ENCODE results near the gene CRYZL1. TPM values are rescaled to one million over a fixed set of nuclear protein-coding genes. Genes with fewer than 3 reads are reported as not detected.

Gene CRYZL1
- total and polyA plus RNA-seq, 8 donors, result 8.5 to 23.0 (median 13.9) TPM

GRCh38 chr21:33685613-33686197 lies 44.2 kb upstream of the CRYZL1 start:
- peaks cover 6 to 29% (median 28%) of the 10 kb centered on the region in 3 donors for H3K4me1 ChIP-seq
- intact Hi-C loops (cut with DNase I), result no loop called here
- H3K36me3 ChIP-seq, result no peaks in the 10 kb centered on the region
- TF ChIP-seq, protein P1, sequence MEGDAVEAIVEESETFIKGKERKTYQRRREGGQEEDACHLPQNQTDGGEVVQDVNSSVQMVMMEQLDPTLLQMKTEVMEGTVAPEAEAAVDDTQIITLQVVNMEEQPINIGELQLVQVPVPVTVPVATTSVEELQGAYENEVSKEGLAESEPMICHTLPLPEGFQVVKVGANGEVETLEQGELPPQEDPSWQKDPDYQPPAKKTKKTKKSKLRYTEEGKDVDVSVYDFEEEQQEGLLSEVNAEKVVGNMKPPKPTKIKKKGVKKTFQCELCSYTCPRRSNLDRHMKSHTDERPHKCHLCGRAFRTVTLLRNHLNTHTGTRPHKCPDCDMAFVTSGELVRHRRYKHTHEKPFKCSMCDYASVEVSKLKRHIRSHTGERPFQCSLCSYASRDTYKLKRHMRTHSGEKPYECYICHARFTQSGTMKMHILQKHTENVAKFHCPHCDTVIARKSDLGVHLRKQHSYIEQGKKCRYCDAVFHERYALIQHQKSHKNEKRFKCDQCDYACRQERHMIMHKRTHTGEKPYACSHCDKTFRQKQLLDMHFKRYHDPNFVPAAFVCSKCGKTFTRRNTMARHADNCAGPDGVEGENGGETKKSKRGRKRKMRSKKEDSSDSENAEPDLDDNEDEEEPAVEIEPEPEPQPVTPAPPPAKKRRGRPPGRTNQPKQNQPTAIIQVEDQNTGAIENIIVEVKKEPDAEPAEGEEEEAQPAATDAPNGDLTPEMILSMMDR (IDR thresholded peaks at IDR 0.05), result no peak
- FAIRE-seq (no peak), ATAC-seq (peak in 3 of 4 donors; percentile 52 to 56 (median 56)), DNase-seq (no peak)
- H3K9me3 ChIP-seq, result no peaks in the 10 kb centered on the region
- no peak overlapping the region for H3K4me3 ChIP-seq
- H3K27me3 ChIP-seq, result no peaks in the 10 kb centered on the region
- H3K27ac ChIP-seq, result peak overlapping the region in 2 of 4 donors; percentile 34 to 35

- H3K4me1 ChIP-seq, result peaks cover 6 to 29% (median 28%) of the 10 kb centered on the region in 3 donors
- H3K36me3 ChIP-seq, result no peaks in the 10 kb centered on the region
- WGBS, 2 donors, result 29 to 33% methylated on average over 5 of the region's 5 CpGs
- intact Hi-C loops (cut with DNase I), result no loop called here
- H3K4me3 ChIP-seq, result no peak overlapping the region
- DNase-seq (no peak), ATAC-seq (peak in 2 of 4 donors; percentile 14 to 42), FAIRE-seq (no peak)
- H3K9me3 ChIP-seq, result no peaks in the 10 kb centered on the region
- TF ChIP-seq, protein P1 (IDR thresholded peaks at IDR 0.05), result no peak
- H3K27ac ChIP-seq, result peak overlapping the region in 2 of 4 donors; percentile 34 to 35
- no peaks in the 10 kb centered on the region for H3K27me3 ChIP-seq
Observed at GRCh38 chr21:33684923-33685560, 43.5 kb upstream of the CRYZL1 start.

DNA sequence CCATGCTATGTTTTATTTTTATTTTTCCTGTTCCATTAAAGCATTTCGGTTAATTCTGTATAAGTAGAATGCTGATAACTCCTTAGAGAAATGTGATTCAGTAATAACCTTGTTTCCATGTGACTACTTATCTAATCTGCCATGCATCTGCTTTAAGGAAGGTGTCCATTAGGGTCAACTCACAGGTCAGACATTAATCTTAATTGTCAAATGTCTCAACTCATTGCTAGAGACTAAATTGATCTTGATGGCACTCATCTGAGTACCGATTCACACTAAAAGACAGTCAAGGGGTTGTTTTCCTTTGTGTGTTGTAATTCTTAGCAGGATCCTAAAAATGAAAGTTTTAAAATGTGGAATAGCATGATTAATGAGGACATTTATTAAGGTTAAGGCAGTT lies 42.5 kb upstream of the CRYZL1 start:
- H3K36me3 ChIP-seq, result no peaks in the 10 kb centered on the region
- H3K27ac ChIP-seq, result peak overlapping the region in 2 of 4 donors; percentile 5 to 8
- WGBS, 2 donors, result 68 to 73% methylated on average over 2 of the region's 2 CpGs
- no peaks in the 10 kb centered on the region for H3K9me3 ChIP-seq
- no peak for FAIRE-seq
- H3K27me3 ChIP-seq, result no peaks in the 10 kb centered on the region
- no peak for DNase-seq
- TF ChIP-seq, protein P1 (IDR thresholded peaks at IDR 0.05), result no peak
- ATAC-seq, result no peak
- intact Hi-C loops (cut with DNase I), result no loop called here
- H3K4me3 ChIP-seq, result no peak overlapping the region
- H3K4me1 ChIP-seq, result peaks cover 6 to 29% (median 28%) of the 10 kb centered on the region in 3 donors

DNA sequence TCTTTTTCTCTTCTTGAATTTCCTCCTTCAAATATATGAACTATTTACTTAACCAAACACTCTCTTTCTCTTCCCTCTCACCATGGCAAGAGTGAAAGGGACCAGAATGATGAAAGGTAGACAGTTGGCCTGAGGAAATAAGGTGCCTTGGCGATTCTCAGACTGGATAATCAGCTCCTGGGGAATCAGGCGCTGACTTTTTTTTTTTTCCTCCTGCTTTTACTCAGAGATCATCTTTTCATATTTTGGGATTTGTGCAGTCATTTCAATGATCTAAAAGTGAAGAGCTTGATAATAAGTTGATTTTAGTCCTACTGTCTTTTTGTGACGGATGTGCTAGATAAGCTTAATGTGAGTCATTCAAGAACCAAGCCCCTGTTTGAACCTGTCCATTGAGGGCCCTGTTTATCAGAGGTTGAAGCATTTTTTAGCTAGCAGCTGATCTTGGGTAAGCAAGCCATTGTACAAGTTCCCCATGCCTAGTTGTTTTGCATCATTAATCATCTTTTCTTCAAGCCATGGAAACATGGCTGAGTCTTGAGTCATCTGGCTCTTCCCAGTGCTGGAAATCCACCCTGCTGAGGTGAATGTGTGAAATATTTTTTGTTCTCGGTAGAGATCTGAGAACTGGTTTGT lies 41.6 kb upstream of the CRYZL1 start:
- ATAC-seq (peak in 3 of 4 donors; percentile 40 to 46 (median 41)), FAIRE-seq (no peak), DNase-seq (no peak)
- H3K27ac ChIP-seq, result peak overlapping the region in 2 of 4 donors; percentile 8 to 12
- H3K9me3 ChIP-seq, result no peaks in the 10 kb centered on the region
- intact Hi-C loops (cut with DNase I), result no loop called here
- no peak overlapping the region for H3K4me3 ChIP-seq
- no peaks in the 10 kb centered on the region for H3K27me3 ChIP-seq
- 73 to 75% methylated on average over 4 of the region's 4 CpGs for whole genome bisulfite sequencing, 2 donors
- no peaks in the 10 kb centered on the region for H3K36me3 ChIP-seq
- TF ChIP-seq, protein P1 (IDR thresholded peaks at IDR 0.05), result no peak
- H3K4me1 ChIP-seq, result peaks cover 6 to 29% (median 28%) of the 10 kb centered on the region in 3 donors
